PFSK-1 (cell line): ENCODE measurements around the gene SDK1.

Experiments
- FOXP2 ChIP-seq: optimal IDR thresholded peaks from 2 replicates; pipeline ENCODE3; 2011; ENCODE audit warnings: borderline replicate concordance, control low read depth, inconsistent platforms; ENCODE audit not compliant: insufficient read depth; ENCODE audit errors: extremely low read length, extremely low read depth
- POLR2AphosphoS5 ChIP-seq: IDR thresholded peaks from 2 replicates; pipeline ENCODE4 v1.6.1; 2012; ENCODE audit warnings: low read depth, mild to moderate bottlenecking, control low read depth, low read length, moderate library complexity
- REST ChIP-seq, 2 experiments: IDR thresholded peaks; 2 replicates each; pipeline versions ENCODE4 v1.6.1 to v1.8.0; 2011 to 2012; ENCODE audit warnings: low read depth in 2 of 2, low read length in 2 of 2, control low read depth in 1 of 2, inconsistent platforms in 1 of 2, mild to moderate bottlenecking in 1 of 2, moderate library complexity in 1 of 2; ENCODE audit not compliant: insufficient read depth in 1 of 2
- SIN3A ChIP-seq: IDR thresholded peaks from 2 replicates; pipeline ENCODE4 v1.6.1; 2012; ENCODE audit warnings: mild to moderate bottlenecking, low read length, moderate library complexity, borderline replicate concordance; ENCODE audit not compliant: insufficient read depth
- TAF1 ChIP-seq: IDR thresholded peaks from 2 replicates; pipeline ENCODE4 v1.6.1; 2012; ENCODE audit warnings: low read length, control low read depth, borderline replicate concordance; ENCODE audit not compliant: insufficient read depth

Gene SDK1

GRCh38 chr7:3892157-3892556 lies 591.1 kb downstream of the SDK1 start:
- TF ChIP-seq REST (IDR thresholded peaks at IDR 0.05; ENCODE audit: insufficient read depth in 1 of 2, low read depth in 2 of 2, low read length in 2 of 2) = no peak
- TF ChIP-seq POLR2AphosphoS5 = no peak
- TF ChIP-seq FOXP2 = no peak
- TF ChIP-seq TAF1 = no peak
- TF ChIP-seq SIN3A = no peak

- TF ChIP-seq TAF1 = no peak
- no peak for TF ChIP-seq REST (IDR thresholded peaks at IDR 0.05; ENCODE audit: insufficient read depth in 1 of 2, low read depth in 2 of 2, low read length in 2 of 2)
- TF ChIP-seq POLR2AphosphoS5 = no peak
- TF ChIP-seq SIN3A = no peak
- no peak for TF ChIP-seq FOXP2
Observed at GRCh38 chr7:3892686-3893085, 591.6 kb downstream of the SDK1 start.

DNA sequence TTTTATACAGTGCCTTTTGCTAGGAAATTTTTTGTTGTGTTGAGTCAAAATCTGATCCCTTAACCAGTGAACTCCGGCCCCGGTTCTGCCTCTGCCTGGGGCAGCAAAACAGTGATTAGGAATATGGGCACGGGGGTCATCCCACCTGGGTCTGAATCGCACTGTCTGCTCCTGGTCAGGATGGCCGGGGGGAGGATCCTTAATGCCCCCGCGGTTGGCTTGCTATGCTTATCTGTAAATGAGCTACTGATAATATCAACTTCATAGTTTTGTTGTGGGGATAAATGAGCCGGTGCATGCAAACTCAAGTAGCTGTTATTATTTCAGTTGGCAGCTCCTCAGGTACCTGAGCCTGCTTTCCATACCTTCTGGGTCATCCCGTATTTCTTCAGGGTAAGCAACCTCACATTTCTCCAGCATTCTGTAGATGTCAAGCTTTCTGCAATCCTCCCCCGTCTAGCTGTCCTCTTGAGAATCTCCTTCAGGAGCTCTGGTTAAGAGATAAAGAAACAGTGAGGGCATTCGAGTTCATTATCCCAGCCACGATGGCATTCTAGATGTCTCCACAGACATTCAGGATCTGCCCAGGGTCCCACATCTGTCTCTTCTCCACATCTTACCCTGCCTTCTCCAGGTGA lies 592.2 kb downstream of the SDK1 start:
- TF ChIP-seq REST (IDR thresholded peaks at IDR 0.05; ENCODE audit: insufficient read depth in 1 of 2, low read depth in 2 of 2, low read length in 2 of 2) (no peak), TAF1 (no peak), POLR2AphosphoS5 (no peak), FOXP2 (no peak), SIN3A (no peak)

DNA sequence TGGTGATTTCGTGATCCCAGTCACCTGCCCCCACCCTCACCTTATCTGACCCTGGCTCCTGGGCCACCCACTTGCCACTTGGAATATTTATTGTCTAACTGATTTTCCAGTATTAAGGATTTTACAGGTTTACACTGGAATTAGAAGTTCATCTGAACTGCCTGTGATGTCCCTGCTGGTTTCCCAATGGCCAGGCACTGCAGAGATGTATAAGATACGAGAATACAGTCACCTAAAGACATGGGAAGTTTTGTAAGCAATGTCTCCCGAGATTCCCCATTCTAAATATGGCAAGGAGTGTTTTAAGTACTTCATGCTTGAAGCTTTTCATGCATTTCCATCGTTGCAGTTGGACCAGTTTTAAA lies 592.7 kb downstream of the SDK1 start:
- no peak for TF ChIP-seq FOXP2
- no peak for TF ChIP-seq REST (IDR thresholded peaks at IDR 0.05; ENCODE audit: insufficient read depth in 1 of 2, low read depth in 2 of 2, low read length in 2 of 2)
- no peak for TF ChIP-seq TAF1
- no peak for TF ChIP-seq SIN3A
- TF ChIP-seq POLR2AphosphoS5 = no peak
